Measurements from ENCODE around the gene PRPS1.
"Not testable (repeated sequence)": the region's sequence is repeated elsewhere in the genome, so short reads cannot be mapped to it uniquely, and the experiment has no call there.

The PRPS1 gene

GRCh38 chrX:107603429-107604159 is 24.7 kb upstream of the PRPS1 start:
- Histone ChIP-seq H3K9ac (ENCODE audit: low read length) (no peak overlapping the region), H3K27me3 (ENCODE audit: control insufficient read depth in 1 of 2, insufficient read depth in 2 of 2, low read length in 2 of 2) (no peaks in the 10 kb centered on the region), H3K9me3 (ENCODE audit: low read length) (no peaks in the 10 kb centered on the region), H3K27ac (ENCODE audit: low read depth, low read length) (no peak overlapping the region), H3K4me3 (ENCODE audit: low read depth in 1 of 2, low read length in 2 of 2) (no peak overlapping the region), H3K4me1 (ENCODE audit: insufficient read depth, low read length) (no peaks in the 10 kb centered on the region), H3K36me3 (ENCODE audit: insufficient read depth, low read length) (no peaks in the 10 kb centered on the region)

GRCh38 chrX:107609061-107609460 is 19.2 kb upstream of the PRPS1 start:
- H3K4me1 ChIP-seq (ENCODE audit: insufficient read depth, low read length); H3K9ac ChIP-seq (ENCODE audit: low read length); H3K27me3 ChIP-seq (ENCODE audit: control insufficient read depth in 1 of 2, insufficient read depth in 2 of 2, low read length in 2 of 2); H3K9me3 ChIP-seq (ENCODE audit: low read length); H3K36me3 ChIP-seq (ENCODE audit: insufficient read depth, low read length); H3K4me3 ChIP-seq (ENCODE audit: low read depth in 1 of 2, low read length in 2 of 2); H3K27ac ChIP-seq (ENCODE audit: low read depth, low read length): not testable (repeated sequence)

GRCh38 chrX:107610667-107611066 is 17.6 kb upstream of the PRPS1 start:
- Histone ChIP-seq H3K9ac (ENCODE audit: low read length) (no peak overlapping the region), H3K4me3 (ENCODE audit: low read depth in 1 of 2, low read length in 2 of 2) (no peak overlapping the region), H3K36me3 (ENCODE audit: insufficient read depth, low read length) (no peaks in the 10 kb centered on the region), H3K4me1 (ENCODE audit: insufficient read depth, low read length) (no peaks in the 10 kb centered on the region), H3K27me3 (ENCODE audit: control insufficient read depth in 1 of 2, insufficient read depth in 2 of 2, low read length in 2 of 2) (no peaks in the 10 kb centered on the region), H3K27ac (ENCODE audit: low read depth, low read length) (no peak overlapping the region), H3K9me3 (ENCODE audit: low read length) (no peaks in the 10 kb centered on the region)

- Histone ChIP-seq H3K36me3 (ENCODE audit: insufficient read depth, low read length) (no peaks in the 10 kb centered on the region), H3K27me3 (ENCODE audit: control insufficient read depth in 1 of 2, insufficient read depth in 2 of 2, low read length in 2 of 2) (no peaks in the 10 kb centered on the region), H3K9ac (ENCODE audit: low read length) (no peak overlapping the region), H3K9me3 (ENCODE audit: low read length) (no peaks in the 10 kb centered on the region), H3K4me1 (ENCODE audit: insufficient read depth, low read length) (no peaks in the 10 kb centered on the region), H3K4me3 (ENCODE audit: low read depth in 1 of 2, low read length in 2 of 2) (no peak overlapping the region), H3K27ac (ENCODE audit: low read depth, low read length) (no peak overlapping the region)
Observed at GRCh38 chrX:107619885-107620322, 8.4 kb upstream of the PRPS1 start.

GRCh38 chrX:107624893-107625292 is 3.4 kb upstream of the PRPS1 start:
- Histone ChIP-seq H3K27ac (ENCODE audit: low read depth, low read length) (no peak overlapping the region), H3K4me3 (ENCODE audit: low read depth in 1 of 2, low read length in 2 of 2) (no peak overlapping the region), H3K4me1 (ENCODE audit: insufficient read depth, low read length) (no peaks in the 10 kb centered on the region), H3K36me3 (ENCODE audit: insufficient read depth, low read length) (no peaks in the 10 kb centered on the region), H3K9me3 (ENCODE audit: low read length) (no peaks in the 10 kb centered on the region), H3K27me3 (ENCODE audit: control insufficient read depth in 1 of 2, insufficient read depth in 2 of 2, low read length in 2 of 2) (no peaks in the 10 kb centered on the region), H3K9ac (ENCODE audit: low read length) (no peak overlapping the region)

GRCh38 chrX:107625739-107626138 is 2.6 kb upstream of the PRPS1 start:
- Histone ChIP-seq H3K4me1 (ENCODE audit: insufficient read depth, low read length) (no peaks in the 10 kb centered on the region), H3K4me3 (ENCODE audit: low read depth in 1 of 2, low read length in 2 of 2) (no peak overlapping the region), H3K27me3 (ENCODE audit: control insufficient read depth in 1 of 2, insufficient read depth in 2 of 2, low read length in 2 of 2) (no peaks in the 10 kb centered on the region), H3K9me3 (ENCODE audit: low read length) (no peaks in the 10 kb centered on the region), H3K27ac (ENCODE audit: low read depth, low read length) (no peak overlapping the region), H3K36me3 (ENCODE audit: insufficient read depth, low read length) (no peaks in the 10 kb centered on the region), H3K9ac (ENCODE audit: low read length) (no peak overlapping the region)

- Histone ChIP-seq H3K27me3 (ENCODE audit: control insufficient read depth in 1 of 2, insufficient read depth in 2 of 2, low read length in 2 of 2) (no peaks in the 10 kb centered on the region), H3K27ac (ENCODE audit: low read depth, low read length) (no peak overlapping the region), H3K4me1 (ENCODE audit: insufficient read depth, low read length) (no peaks in the 10 kb centered on the region), H3K9me3 (ENCODE audit: low read length) (no peaks in the 10 kb centered on the region), H3K9ac (ENCODE audit: low read length) (no peak overlapping the region), H3K36me3 (ENCODE audit: insufficient read depth, low read length) (no peaks in the 10 kb centered on the region), H3K4me3 (ENCODE audit: low read depth in 1 of 2, low read length in 2 of 2) (no peak overlapping the region)
Observed at GRCh38 chrX:107626481-107626880, 1.8 kb upstream of the PRPS1 start.

GRCh38 chrX:107626916-107627315 is 1.4 kb upstream of the PRPS1 start:
- H3K27ac ChIP-seq (ENCODE audit: low read depth, low read length): no peak overlapping the region
- H3K4me1 ChIP-seq (ENCODE audit: insufficient read depth, low read length): no peaks in the 10 kb centered on the region
- no peaks in the 10 kb centered on the region for H3K9me3 ChIP-seq (ENCODE audit: low read length)
- H3K36me3 ChIP-seq (ENCODE audit: insufficient read depth, low read length): no peaks in the 10 kb centered on the region
- no peak overlapping the region for H3K4me3 ChIP-seq (ENCODE audit: low read depth in 1 of 2, low read length in 2 of 2)
- H3K9ac ChIP-seq (ENCODE audit: low read length): no peak overlapping the region
- no peaks in the 10 kb centered on the region for H3K27me3 ChIP-seq (ENCODE audit: control insufficient read depth in 1 of 2, insufficient read depth in 2 of 2, low read length in 2 of 2)

GRCh38 chrX:107628662-107629539 is 591 bp downstream of the PRPS1 start:
- peak overlapping the region; percentile 46 for H3K27ac ChIP-seq (ENCODE audit: low read depth, low read length)
- H3K4me3 ChIP-seq (ENCODE audit: low read depth in 1 of 2, low read length in 2 of 2): peak overlapping the region; percentile 62 to 78

GRCh38 chrX:107629540-107629909 is 1.2 kb downstream of the PRPS1 start:
- no peaks in the 10 kb centered on the region for H3K4me1 ChIP-seq (ENCODE audit: insufficient read depth, low read length)
- H3K27me3 ChIP-seq (ENCODE audit: control insufficient read depth in 1 of 2, insufficient read depth in 2 of 2, low read length in 2 of 2): no peaks in the 10 kb centered on the region
- H3K9ac ChIP-seq (ENCODE audit: low read length): no peak overlapping the region
- no peaks in the 10 kb centered on the region for H3K9me3 ChIP-seq (ENCODE audit: low read length)
- H3K4me3 ChIP-seq (ENCODE audit: low read depth in 1 of 2, low read length in 2 of 2): peak overlapping the region in 1 of 2 donors; percentile 78
- H3K36me3 ChIP-seq (ENCODE audit: insufficient read depth, low read length): no peaks in the 10 kb centered on the region
- H3K27ac ChIP-seq (ENCODE audit: low read depth, low read length): no peak overlapping the region

More at GRCh38 chrX:107628662-107629539, 591 bp downstream of the PRPS1 start:
- Histone ChIP-seq H3K36me3 (ENCODE audit: insufficient read depth, low read length) (no peaks in the 10 kb centered on the region), H3K9me3 (ENCODE audit: low read length) (no peaks in the 10 kb centered on the region), H3K9ac (ENCODE audit: low read length) (no peak overlapping the region), H3K4me1 (ENCODE audit: insufficient read depth, low read length) (no peaks in the 10 kb centered on the region), H3K27me3 (ENCODE audit: control insufficient read depth in 1 of 2, insufficient read depth in 2 of 2, low read length in 2 of 2) (no peaks in the 10 kb centered on the region)

- Histone ChIP-seq H3K4me1 (ENCODE audit: insufficient read depth, low read length) (no peaks in the 10 kb centered on the region), H3K4me3 (ENCODE audit: low read depth in 1 of 2, low read length in 2 of 2) (no peak overlapping the region), H3K9me3 (ENCODE audit: low read length) (no peaks in the 10 kb centered on the region), H3K9ac (ENCODE audit: low read length) (no peak overlapping the region), H3K27me3 (ENCODE audit: control insufficient read depth in 1 of 2, insufficient read depth in 2 of 2, low read length in 2 of 2) (no peaks in the 10 kb centered on the region), H3K27ac (ENCODE audit: low read depth, low read length) (no peak overlapping the region), H3K36me3 (ENCODE audit: insufficient read depth, low read length) (no peaks in the 10 kb centered on the region)
Observed at GRCh38 chrX:107630031-107630689, 1.9 kb downstream of the PRPS1 start.

Measured in muscle layer of colon (tissue), 2 donors.